Astrocyte (in vitro differentiated cells and primary cell): ENCODE measurements around the gene EGFLAM.

Source experiments
- CTCF ChIP-seq: IDR thresholded peaks from 2 replicates; pipeline ENCODE4 v1.5.1; 2011; ENCODE audit warnings: low read depth, mild to moderate bottlenecking, inconsistent platforms, low read length, moderate library complexity; ENCODE audit not compliant: insufficient read depth
- EZH2 ChIP-seq: IDR thresholded peaks from 2 replicates; pipeline ENCODE4 v1.6.1; 2012; ENCODE audit warnings: mild to moderate bottlenecking, low read length, inconsistent platforms; ENCODE audit not compliant: insufficient read depth

GRCh38 chr5:38396766-38397165, 138.4 kb downstream of the EGFLAM start:
- TF ChIP-seq CTCF (no peak), EZH2 (no peak)
